Stimulated activated naive CD4-positive, alpha-beta T cell treated with Interleukin-2 at 50 U/mL for 16 hours (primary cell): ENCODE data around the gene SEMA3D.

ENCODE experiments used
- DNase-seq: peaks from one replicate; lab custom pipeline; 2025; lab: John Stamatoyannopoulos, UW

Gene SEMA3D

GRCh38 chr7:85126383-85126782 is 60.5 kb downstream of the SEMA3D start:
- no peak for DNase-seq

- DNase-seq = no peak
Observed at GRCh38 chr7:85125651-85126131, 61.2 kb downstream of the SEMA3D start.

- no peak for DNase-seq
Observed at GRCh38 chr7:85125176-85125575, 61.7 kb downstream of the SEMA3D start.

- no peak for DNase-seq
Observed at GRCh38 chr7:85119934-85120333, 66.9 kb downstream of the SEMA3D start.

- no peak for DNase-seq
Observed at GRCh38 chr7:85115862-85116261, 71.0 kb downstream of the SEMA3D start.

GRCh38 chr7:85115006-85115405 is 71.8 kb downstream of the SEMA3D start:
- DNase-seq = no peak

- DNase-seq = no peak
Observed at GRCh38 chr7:85114342-85114741, 72.5 kb downstream of the SEMA3D start.

- DNase-seq = no peak
Observed at GRCh38 chr7:85111761-85112160, 75.1 kb downstream of the SEMA3D start.

GRCh38 chr7:85106719-85107118 is 80.1 kb downstream of the SEMA3D start:
- no peak for DNase-seq

GRCh38 chr7:85104432-85105205 is 82.2 kb downstream of the SEMA3D start:
- DNase-seq = no peak

- DNase-seq = no peak
Observed at GRCh38 chr7:85103962-85104361, 82.9 kb downstream of the SEMA3D start.

GRCh38 chr7:85103357-85103756 is 83.5 kb downstream of the SEMA3D start:
- DNase-seq = no peak

GRCh38 chr7:85102813-85103350 is 84.0 kb downstream of the SEMA3D start:
- no peak for DNase-seq

GRCh38 chr7:85101347-85101746 is 85.5 kb downstream of the SEMA3D start:
- DNase-seq = no peak

- DNase-seq = no peak
Observed at GRCh38 chr7:85097844-85098243, 89.0 kb downstream of the SEMA3D start.

- no peak for DNase-seq
Observed at GRCh38 chr7:85095806-85096205, 91.0 kb downstream of the SEMA3D start.

GRCh38 chr7:85095366-85095765 is 91.5 kb downstream of the SEMA3D start:
- DNase-seq = no peak

GRCh38 chr7:85094046-85094725 is 92.7 kb downstream of the SEMA3D start:
- DNase-seq = no peak

GRCh38 chr7:85091565-85091928 is 95.3 kb downstream of the SEMA3D start:
- DNase-seq = no peak

- DNase-seq = no peak
Observed at GRCh38 chr7:85090919-85091564, 95.8 kb downstream of the SEMA3D start.

GRCh38 chr7:85090143-85090542 is 96.7 kb downstream of the SEMA3D start:
- DNase-seq = no peak

GRCh38 chr7:85081846-85082245 is 105.0 kb downstream of the SEMA3D start:
- DNase-seq = no peak

- no peak for DNase-seq
Observed at GRCh38 chr7:85081392-85081791, 105.5 kb downstream of the SEMA3D start.
